HG02970 (cell line): Measurements from ENCODE around the gene SPRED3.

Experiments
- ATAC-seq: cut with Tn5 transposase; IDR thresholded peaks from one replicate; pipeline ENCODE4 v1.9.1; 2021; ENCODE audit warnings: mild to moderate bottlenecking, moderate library complexity, moderate number of reproducible peaks; ENCODE audit not compliant: unreplicated experiment, low FRiP score

The SPRED3 gene

GRCh38 chr19:38443458-38443999 lies 55.0 kb downstream of the SPRED3 start:
- ATAC-seq, result no peak

- ATAC-seq, result no peak
These were observed 55.5 kb downstream of the SPRED3 start for GRCh38 chr19:38444026-38444425.

GRCh38 chr19:38445362-38445761 lies 56.9 kb downstream of the SPRED3 start:
- no peak for ATAC-seq

GRCh38 chr19:38448225-38448624 lies 59.7 kb downstream of the SPRED3 start:
- no peak for ATAC-seq
